Neural cell (in vitro differentiated cells): ENCODE data around the gene FOXL3. TPM values are rescaled to one million over a fixed set of nuclear protein-coding genes. Genes with fewer than 3 reads are reported as not detected.
A peak's percentile ranks its signal among the peaks of the same experiment; 100 is the strongest.

Experiments used
- H2AFZ ChIP-seq: fragments of 200-600, 300-800 bp; sonication (generic), shearing (Covaris generic); 2 replicates; pipeline ENCODE4 v1.6.0; 2014; ENCODE audit warnings: low read depth, mild to moderate bottlenecking, antibody characterized with exemption, low read length, moderate library complexity
- H3F3A ChIP-seq: fragments of 200-600 bp; shearing (Covaris generic); 2 replicates; pipeline ENCODE4 v1.6.1; 2016; ENCODE audit warnings: mild to moderate bottlenecking, moderate library complexity, mixed read lengths, antibody characterized with exemption, low read length; ENCODE audit not compliant: insufficient read depth, poor library complexity, severe bottlenecking
- H3K27ac ChIP-seq: fragments of 200-600, 300-800 bp; sonication (generic), shearing (Covaris generic); 2 replicates; pipeline ENCODE4 v1.5.1; 2014; ENCODE audit warnings: mild to moderate bottlenecking, low read length, moderate library complexity
- H3K27me3 ChIP-seq: fragments of 300-800, 200-600 bp; sonication (generic), shearing (Covaris generic); 2 replicates; pipeline ENCODE4 v1.6.0; 2014; ENCODE audit warnings: mild to moderate bottlenecking, low read depth, low read length, moderate library complexity; ENCODE audit not compliant: insufficient read depth
- H3K36me3 ChIP-seq: fragments of 300-800, 200-600 bp; sonication (generic), shearing (Covaris generic); 2 replicates; pipeline ENCODE4 v1.5.1; 2014; ENCODE audit warnings: mild to moderate bottlenecking, antibody characterized with exemption, low read length, moderate library complexity; ENCODE audit not compliant: insufficient read depth
- H3K4me2 ChIP-seq: fragments of 300-800, 200-600 bp; sonication (generic), shearing (Covaris generic); 2 replicates; pipeline ENCODE4 v1.6.0; 2014; ENCODE audit warnings: mild to moderate bottlenecking, low read length
- H3K4me3 ChIP-seq: fragments of 300-800, 200-600 bp; sonication (generic), shearing (Covaris generic); 2 replicates; pipeline ENCODE4 v1.5.1; 2014; ENCODE audit warnings: mild to moderate bottlenecking, low read length, moderate library complexity
- H3K79me2 ChIP-seq: fragments of 200-600 bp; shearing (Covaris generic); replicated peaks from 2 replicates; pipeline ENCODE4 v1.6.0; 2014; ENCODE audit warnings: mild to moderate bottlenecking, low read length, moderate library complexity; ENCODE audit not compliant: insufficient read depth
- H3K9ac ChIP-seq: fragments of 300-800, 200-600 bp; sonication (generic), shearing (Covaris generic); 2 replicates; pipeline ENCODE4 v1.6.1; 2016; ENCODE audit warnings: mild to moderate bottlenecking, low read length, mixed read lengths
- H3K9me2 ChIP-seq: fragments of 200-600 bp; shearing (Covaris generic); 2 replicates; pipeline ENCODE4 v1.6.1; 2016; ENCODE audit warnings: mild to moderate bottlenecking, low read length, mixed read lengths; ENCODE audit not compliant: insufficient read depth
- H3K9me3 ChIP-seq: fragments of 200-600, 300-800 bp; sonication (generic), shearing (Covaris generic); 2 replicates; pipeline ENCODE4 v1.6.1; 2016; ENCODE audit warnings: mild to moderate bottlenecking, mixed run types, low read length, moderate library complexity, mixed read lengths
- H4K20me1 ChIP-seq: fragments of 200-600 bp; shearing (Covaris generic); 2 replicates; pipeline ENCODE4 v1.6.1; 2016; ENCODE audit warnings: mild to moderate bottlenecking, mixed run types; ENCODE audit not compliant: insufficient read depth
- EP300 ChIP-seq: fragments of 450-650 bp; conservative IDR thresholded peaks from 2 replicates; pipeline ENCODE4 v1.6.1; 2014; ENCODE audit warnings: antibody characterized with exemption, mild to moderate bottlenecking, moderate library complexity; ENCODE audit not compliant: poor library complexity, severe bottlenecking
- EZH2 ChIP-seq: fragments of 200-600, 300-800 bp; shearing (Covaris generic), sonication (generic); IDR thresholded peaks from 2 replicates; pipeline ENCODE4 v1.6.1; 2014; ENCODE audit warnings: antibody characterized with exemption, low read length, borderline replicate concordance, mild to moderate bottlenecking; ENCODE audit not compliant: insufficient read depth, poor library complexity, severe bottlenecking
- MXI1 ChIP-seq: fragments of 450-650 bp; conservative IDR thresholded peaks from 2 replicates; pipeline ENCODE4 v1.6.1; 2014; ENCODE audit warnings: antibody characterized with exemption, mild to moderate bottlenecking; ENCODE audit not compliant: poor library complexity, severe bottlenecking
- POLR2AphosphoS5 ChIP-seq: IDR thresholded peaks from 2 replicates; pipeline ENCODE4 v1.6.1; 2012
- RAD21 ChIP-seq: fragments of 450-650 bp; conservative IDR thresholded peaks from 2 replicates; pipeline ENCODE4 v1.6.1; 2014; ENCODE audit warnings: antibody characterized with exemption, mild to moderate bottlenecking, moderate library complexity
- SMC3 ChIP-seq: fragments of 450-650 bp; conservative IDR thresholded peaks from 2 replicates; pipeline ENCODE4 v1.6.1; 2014; ENCODE audit warnings: antibody characterized with exemption, mild to moderate bottlenecking, moderate library complexity; ENCODE audit not compliant: poor library complexity
- TAF1 ChIP-seq: IDR thresholded peaks from 2 replicates; pipeline ENCODE4 v1.6.1; 2012; ENCODE audit warnings: low read depth
- polyA plus RNA-seq: library from polyadenylated mRNA; depleted of rRNA; stranded (reverse); fragments of >200 nt; gene quantifications from 2 replicates; pipeline ENCODE4 v1.2.3, GENCODE V29; 2014
- TF ChIP-seq, protein P1 (sequence below): fragments of 450-650 bp; IDR thresholded peaks from 2 replicates; pipeline ENCODE4 v1.5.1; 2014; ENCODE audit warnings: antibody characterized with exemption, mild to moderate bottlenecking, moderate library complexity; ENCODE audit not compliant: poor library complexity, severe bottlenecking
- TF ChIP-seq, protein P2 (sequence below): IDR thresholded peaks from 2 replicates; pipeline ENCODE4 v1.6.1; 2012; ENCODE audit warnings: borderline replicate concordance

FOXL3 gene
- polyA plus RNA-seq, 1 donor from 2014 or later: not detected

DNA sequence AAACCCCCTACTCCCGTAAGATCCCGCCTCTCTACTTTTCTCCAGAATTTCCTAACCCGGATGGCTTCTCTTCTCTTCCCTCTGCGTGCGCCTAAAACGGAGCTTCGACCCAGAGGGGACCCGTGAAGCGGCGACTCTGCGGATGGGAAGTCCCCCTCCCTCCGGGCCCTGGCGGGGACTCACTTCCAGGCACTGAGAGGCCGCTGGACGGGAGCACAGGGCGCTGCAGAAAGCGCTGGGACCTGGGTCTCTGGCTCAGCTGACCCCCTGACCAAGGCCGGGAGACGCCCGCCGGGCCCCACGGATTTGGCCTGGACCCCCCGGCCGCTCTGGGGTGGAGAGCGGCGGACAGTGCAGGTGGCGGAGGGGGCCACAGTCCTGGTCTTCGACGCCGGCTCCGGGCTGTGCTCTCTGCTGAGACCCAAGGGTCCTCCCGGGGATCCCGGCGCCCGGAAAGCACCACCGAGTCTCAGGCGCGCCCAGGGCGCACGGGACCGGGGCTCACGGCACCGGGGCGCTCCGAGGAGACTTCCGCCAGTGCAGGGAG is 688 bp upstream of the FOXL3 start:
- Histone ChIP-seq H3F3A (no peaks in the 10 kb centered on the region), H2AFZ (no peak overlapping the region), H3K9ac (no peak overlapping the region), H3K27ac (no peak overlapping the region), H3K79me2 (no peaks in the 10 kb centered on the region), H3K27me3 (peaks cover 35% of the 10 kb centered on the region), H3K9me2 (no peaks in the 10 kb centered on the region), H3K36me3 (no peaks in the 10 kb centered on the region), H3K4me3 (no peak overlapping the region), H3K9me3 (no peaks in the 10 kb centered on the region), H4K20me1 (no peaks in the 10 kb centered on the region), H3K4me2 (no peak overlapping the region)
- no peak for TF ChIP-seq MXI1
- no peak for TF ChIP-seq EP300
- TF ChIP-seq EZH2: no peak
- TF ChIP-seq TAF1: no peak
- TF ChIP-seq, protein P1, sequence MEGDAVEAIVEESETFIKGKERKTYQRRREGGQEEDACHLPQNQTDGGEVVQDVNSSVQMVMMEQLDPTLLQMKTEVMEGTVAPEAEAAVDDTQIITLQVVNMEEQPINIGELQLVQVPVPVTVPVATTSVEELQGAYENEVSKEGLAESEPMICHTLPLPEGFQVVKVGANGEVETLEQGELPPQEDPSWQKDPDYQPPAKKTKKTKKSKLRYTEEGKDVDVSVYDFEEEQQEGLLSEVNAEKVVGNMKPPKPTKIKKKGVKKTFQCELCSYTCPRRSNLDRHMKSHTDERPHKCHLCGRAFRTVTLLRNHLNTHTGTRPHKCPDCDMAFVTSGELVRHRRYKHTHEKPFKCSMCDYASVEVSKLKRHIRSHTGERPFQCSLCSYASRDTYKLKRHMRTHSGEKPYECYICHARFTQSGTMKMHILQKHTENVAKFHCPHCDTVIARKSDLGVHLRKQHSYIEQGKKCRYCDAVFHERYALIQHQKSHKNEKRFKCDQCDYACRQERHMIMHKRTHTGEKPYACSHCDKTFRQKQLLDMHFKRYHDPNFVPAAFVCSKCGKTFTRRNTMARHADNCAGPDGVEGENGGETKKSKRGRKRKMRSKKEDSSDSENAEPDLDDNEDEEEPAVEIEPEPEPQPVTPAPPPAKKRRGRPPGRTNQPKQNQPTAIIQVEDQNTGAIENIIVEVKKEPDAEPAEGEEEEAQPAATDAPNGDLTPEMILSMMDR: no peak
- TF ChIP-seq SMC3: no peak
- TF ChIP-seq, protein P2, sequence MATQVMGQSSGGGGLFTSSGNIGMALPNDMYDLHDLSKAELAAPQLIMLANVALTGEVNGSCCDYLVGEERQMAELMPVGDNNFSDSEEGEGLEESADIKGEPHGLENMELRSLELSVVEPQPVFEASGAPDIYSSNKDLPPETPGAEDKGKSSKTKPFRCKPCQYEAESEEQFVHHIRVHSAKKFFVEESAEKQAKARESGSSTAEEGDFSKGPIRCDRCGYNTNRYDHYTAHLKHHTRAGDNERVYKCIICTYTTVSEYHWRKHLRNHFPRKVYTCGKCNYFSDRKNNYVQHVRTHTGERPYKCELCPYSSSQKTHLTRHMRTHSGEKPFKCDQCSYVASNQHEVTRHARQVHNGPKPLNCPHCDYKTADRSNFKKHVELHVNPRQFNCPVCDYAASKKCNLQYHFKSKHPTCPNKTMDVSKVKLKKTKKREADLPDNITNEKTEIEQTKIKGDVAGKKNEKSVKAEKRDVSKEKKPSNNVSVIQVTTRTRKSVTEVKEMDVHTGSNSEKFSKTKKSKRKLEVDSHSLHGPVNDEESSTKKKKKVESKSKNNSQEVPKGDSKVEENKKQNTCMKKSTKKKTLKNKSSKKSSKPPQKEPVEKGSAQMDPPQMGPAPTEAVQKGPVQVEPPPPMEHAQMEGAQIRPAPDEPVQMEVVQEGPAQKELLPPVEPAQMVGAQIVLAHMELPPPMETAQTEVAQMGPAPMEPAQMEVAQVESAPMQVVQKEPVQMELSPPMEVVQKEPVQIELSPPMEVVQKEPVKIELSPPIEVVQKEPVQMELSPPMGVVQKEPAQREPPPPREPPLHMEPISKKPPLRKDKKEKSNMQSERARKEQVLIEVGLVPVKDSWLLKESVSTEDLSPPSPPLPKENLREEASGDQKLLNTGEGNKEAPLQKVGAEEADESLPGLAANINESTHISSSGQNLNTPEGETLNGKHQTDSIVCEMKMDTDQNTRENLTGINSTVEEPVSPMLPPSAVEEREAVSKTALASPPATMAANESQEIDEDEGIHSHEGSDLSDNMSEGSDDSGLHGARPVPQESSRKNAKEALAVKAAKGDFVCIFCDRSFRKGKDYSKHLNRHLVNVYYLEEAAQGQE: no peak
- TF ChIP-seq POLR2AphosphoS5: no peak
- TF ChIP-seq RAD21: no peak

DNA sequence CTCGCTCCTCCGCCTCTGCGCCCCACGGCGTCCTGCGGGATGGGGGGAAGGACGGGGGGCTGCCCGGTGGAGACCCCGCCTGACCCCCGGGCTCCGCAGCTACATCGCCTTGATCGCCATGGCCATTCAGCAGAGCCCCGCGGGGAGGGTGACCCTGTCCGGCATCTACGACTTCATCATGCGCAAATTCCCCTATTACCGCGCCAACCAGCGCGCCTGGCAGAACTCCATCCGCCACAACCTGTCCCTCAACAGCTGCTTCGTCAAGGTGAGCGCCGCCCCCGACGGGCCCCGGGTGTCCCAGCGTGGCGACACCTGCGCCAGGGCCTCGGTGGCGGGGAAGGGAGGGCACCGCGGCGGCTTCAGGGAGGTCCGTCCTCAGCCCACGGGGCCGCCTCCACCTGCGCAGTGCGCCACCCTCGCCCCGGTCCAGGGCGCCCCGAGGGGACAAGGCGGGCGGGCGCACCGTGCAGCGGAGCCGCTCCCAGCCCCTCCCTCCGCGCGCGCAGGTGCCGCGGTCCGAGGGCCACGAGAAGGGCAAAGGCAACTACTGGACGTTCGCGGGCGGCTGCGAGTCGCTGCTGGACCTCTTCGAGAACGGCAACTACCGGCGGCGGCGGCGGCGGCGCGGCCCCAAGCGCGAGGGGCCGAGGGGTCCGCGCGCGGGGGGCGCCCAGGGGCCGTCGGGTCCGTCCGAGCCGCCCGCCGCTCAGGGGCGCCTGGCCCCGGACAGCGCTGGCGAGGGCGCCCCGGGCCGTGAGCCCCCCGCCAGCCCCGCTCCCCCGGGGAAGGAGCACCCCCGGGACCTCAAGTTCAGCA is 793 bp downstream of the FOXL3 start:
- no peaks in the 10 kb centered on the region for H3K79me2 ChIP-seq
- H3K36me3 ChIP-seq: no peaks in the 10 kb centered on the region
- no peak overlapping the region for H3K9ac ChIP-seq
- H3K27ac ChIP-seq: no peak overlapping the region
- no peaks in the 10 kb centered on the region for H4K20me1 ChIP-seq
- peak overlapping the region; percentile 28 for H3K4me3 ChIP-seq
- no peak overlapping the region for H3K4me2 ChIP-seq
- peaks cover 35% of the 10 kb centered on the region for H3K27me3 ChIP-seq
- H2AFZ ChIP-seq: no peak overlapping the region
- no peak for TF ChIP-seq RAD21
- TF ChIP-seq EP300: no peak
- TF ChIP-seq EZH2: no peak
- TF ChIP-seq, protein P2: no peak
- TF ChIP-seq SMC3: no peak
- TF ChIP-seq POLR2AphosphoS5: no peak
- no peak for TF ChIP-seq MXI1
- TF ChIP-seq TAF1: no peak
- TF ChIP-seq, protein P1: no peak
- no peaks in the 10 kb centered on the region for H3K9me3 ChIP-seq
- no peaks in the 10 kb centered on the region for H3F3A ChIP-seq
- H3K9me2 ChIP-seq: no peaks in the 10 kb centered on the region
